Measurements from ENCODE around the gene GIMAP1.

GIMAP1 gene

GRCh38 chr7:150685219-150686029, 31.0 kb upstream of the GIMAP1 start, which contains the start of gene GIMAP2:
TSS of gene GIMAP2 (plus strand) at chr7:150685706. CDS start at chr7:150687060, 1,354 bp downstream.
- no peaks in the 10 kb centered on the region for H3K27me3 ChIP-seq (replicated peaks)
- in situ Hi-C loops (cut with HindIII; ENCODE audit: low pct_ligation_motif_present, low sequenced_read_pairs), result no loop called here
- TF ChIP-seq CTCF (IDR thresholded peaks at IDR 0.05; ENCODE audit: low read depth, low read length, missing control alignments), result no peak
- DNase-seq, result no peak
- no peak within 1 kb of the TSS for H3K27ac ChIP-seq
- H3K36me3 ChIP-seq (replicated peaks), result no peaks in the 10 kb centered on the region
- peak within 1 kb of the TSS; percentile 17 for H3K4me3 ChIP-seq (ENCODE audit: low read depth, low read length)

GRCh38 chr7:150686030-150686631, 30.3 kb upstream of the GIMAP1 start:
- DNase-seq, result no peak
- Histone ChIP-seq H3K4me3 (ENCODE audit: low read depth, low read length) (peak overlapping the region; percentile 17), H3K27ac (no peak overlapping the region), H3K27me3 (replicated peaks) (no peaks in the 10 kb centered on the region), H3K36me3 (replicated peaks) (no peaks in the 10 kb centered on the region)
- in situ Hi-C loops (cut with HindIII; ENCODE audit: low pct_ligation_motif_present, low sequenced_read_pairs), result no loop called here
- no peak for TF ChIP-seq CTCF (IDR thresholded peaks at IDR 0.05; ENCODE audit: low read depth, low read length, missing control alignments)

DNA sequence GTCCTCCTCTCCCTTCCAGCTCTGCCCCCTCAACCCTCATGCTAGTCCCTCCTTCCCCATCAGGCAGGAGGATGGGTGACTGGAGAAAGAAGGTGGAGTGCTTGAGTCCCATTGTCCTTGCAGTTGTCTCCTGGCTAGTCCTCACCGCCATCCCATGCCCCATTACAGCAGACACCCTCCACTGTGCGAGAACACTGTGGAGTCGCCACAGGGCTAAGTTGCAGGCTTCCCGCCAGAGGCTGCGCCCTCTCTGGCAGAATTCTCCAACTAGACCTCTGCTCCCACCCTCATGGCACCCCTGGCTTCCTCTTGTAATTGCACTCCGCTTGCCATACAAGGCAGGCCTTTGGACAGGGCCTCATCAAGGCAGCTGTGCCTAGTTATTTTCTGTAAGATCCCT, 27.8 kb upstream of the GIMAP1 start:
- Histone ChIP-seq H3K36me3 (replicated peaks) (no peaks in the 10 kb centered on the region), H3K27me3 (replicated peaks) (no peaks in the 10 kb centered on the region), H3K4me3 (ENCODE audit: low read depth, low read length) (no peak overlapping the region), H3K27ac (no peak overlapping the region)
- DNase-seq, result no peak
- in situ Hi-C loops (cut with HindIII; ENCODE audit: low pct_ligation_motif_present, low sequenced_read_pairs), result no loop called here
- no peak for TF ChIP-seq CTCF (IDR thresholded peaks at IDR 0.05; ENCODE audit: low read depth, low read length, missing control alignments)

GRCh38 chr7:150695654-150696053, 20.8 kb upstream of the GIMAP1 start:
- in situ Hi-C loops (cut with HindIII; ENCODE audit: low pct_ligation_motif_present, low sequenced_read_pairs), result no loop called here
- TF ChIP-seq CTCF (IDR thresholded peaks at IDR 0.05; ENCODE audit: low read depth, low read length, missing control alignments), result no peak
- Histone ChIP-seq H3K4me3 (ENCODE audit: low read depth, low read length) (no peak overlapping the region), H3K27ac (no peak overlapping the region), H3K27me3 (replicated peaks) (no peaks in the 10 kb centered on the region), H3K36me3 (replicated peaks) (no peaks in the 10 kb centered on the region)
- DNase-seq, result no peak

- no peak overlapping the region for H3K27ac ChIP-seq
- no peak for DNase-seq
- no peaks in the 10 kb centered on the region for H3K36me3 ChIP-seq (replicated peaks)
- H3K4me3 ChIP-seq (ENCODE audit: low read depth, low read length), result no peak overlapping the region
- in situ Hi-C loops (cut with HindIII; ENCODE audit: low pct_ligation_motif_present, low sequenced_read_pairs), result no loop called here
- no peak for TF ChIP-seq CTCF (IDR thresholded peaks at IDR 0.05; ENCODE audit: low read depth, low read length, missing control alignments)
- H3K27me3 ChIP-seq (replicated peaks), result no peaks in the 10 kb centered on the region
These were observed 13.2 kb upstream of the GIMAP1 start for GRCh38 chr7:150703209-150703608.

All from brain microvascular endothelial cell (primary cell).